GM23248 (cell line): Measurements from ENCODE around the gene SP110.
"Not testable (repeated sequence)": the region's sequence is repeated elsewhere in the genome, so short reads cannot be mapped to it uniquely, and the experiment has no call there.

Experiments used
- EZH2 ChIP-seq: fragments of 200-600 bp; sonication (generic); IDR thresholded peaks from 2 replicates; pipeline ENCODE4 v1.6.1; 2018; ENCODE audit warnings: antibody characterized with exemption, mild to moderate bottlenecking; ENCODE audit not compliant: insufficient read depth, poor library complexity, severe bottlenecking
- EZH2phosphoT487 ChIP-seq: fragments of 200-600 bp; sonication (generic); IDR thresholded peaks from 2 replicates; pipeline ENCODE4 v1.6.1; 2018; ENCODE audit warnings: antibody characterized with exemption, moderate library complexity, mild to moderate bottlenecking, low read depth; ENCODE audit not compliant: insufficient read depth

DNA sequence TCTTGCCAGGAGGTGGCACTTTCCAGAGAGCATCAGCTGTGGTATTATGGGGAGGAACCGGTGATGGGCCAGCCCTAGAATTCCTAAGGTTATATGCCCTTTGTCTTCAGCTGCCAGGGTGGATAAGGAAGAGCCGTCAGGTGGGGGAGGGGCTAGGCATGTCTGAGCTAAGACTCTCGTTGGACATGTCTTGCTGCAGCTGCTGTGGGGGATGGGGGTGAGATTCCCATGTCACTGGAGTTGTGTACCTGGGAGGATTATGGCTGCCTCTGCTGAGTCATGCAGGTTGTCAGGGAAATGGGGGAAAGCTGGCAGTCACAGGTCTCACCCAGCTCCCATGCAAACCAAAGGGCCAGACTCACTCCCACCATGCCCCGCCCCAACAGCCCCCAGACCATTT lies 45.2 kb upstream of the SP110 start:
- not testable (repeated sequence) for TF ChIP-seq EZH2phosphoT487, EZH2
